HepG2 (cell line): Measurements from ENCODE around the gene INTS14. TPM values are rescaled to one million over a fixed set of nuclear protein-coding genes. Genes with fewer than 3 reads are reported as not detected.
A peak's percentile ranks its signal among the peaks of the same experiment; 100 is the strongest.

ENCODE experiments used
- AGO2 ChIP-seq: fragments of 200-400 bp; formaldehyde crosslinking; optimal IDR thresholded peaks from 2 replicates; pipeline ENCODE3; 2017; ENCODE audit warnings: mild to moderate bottlenecking, low read depth, low read length, moderate library complexity
- AHR ChIP-seq: IDR thresholded peaks from 2 replicates; pipeline ENCODE4 v1.6.1; 2018; ENCODE audit warnings: missing genetic modification reagents, missing compliant biosample characterization
- FOXM1 ChIP-seq: sonication (generic); formaldehyde crosslinking; IDR thresholded peaks from 2 replicates; pipeline ENCODE4 v1.5.0; 2020; ENCODE audit warnings: missing genetic modification reagents
- HNF4A ChIP-seq: sonication (generic); formaldehyde crosslinking; IDR thresholded peaks from 2 replicates; pipeline ENCODE4 v1.4.0; 2020; ENCODE audit warnings: missing genetic modification reagents
- HOXA5 ChIP-seq: sonication (generic); formaldehyde crosslinking; IDR thresholded peaks from 2 replicates; pipeline ENCODE4 v1.4.0; 2020; ENCODE audit warnings: missing genetic modification reagents
- IRX3 ChIP-seq: sonication (generic); formaldehyde crosslinking; IDR thresholded peaks from 2 replicates; pipeline ENCODE4 v1.8.1; 2023; ENCODE audit warnings: mild to moderate bottlenecking, low read depth, missing genetic modification reagents, borderline replicate concordance
- KLF6 ChIP-seq: IDR thresholded peaks from 2 replicates; pipeline ENCODE4 v1.8.0; 2016; ENCODE audit warnings: missing biosample characterization, missing genetic modification reagents
- NAIF1 ChIP-seq: sonication (generic); formaldehyde crosslinking; IDR thresholded peaks from 2 replicates; pipeline ENCODE4 v1.5.0; 2020; ENCODE audit warnings: mild to moderate bottlenecking, missing genetic modification reagents, borderline replicate concordance
- RFX3 ChIP-seq: IDR thresholded peaks from 2 replicates; pipeline ENCODE4 v1.6.1; 2016; ENCODE audit warnings: missing biosample characterization, missing genetic modification reagents
- SRSF9 ChIP-seq: fragments of 200-400 bp; formaldehyde crosslinking; IDR thresholded peaks from 2 replicates; pipeline ENCODE4 v1.6.1; 2018; ENCODE audit warnings: borderline replicate concordance, mild to moderate bottlenecking, low read depth, low read length; ENCODE audit not compliant: insufficient read depth, poor library complexity, severe bottlenecking
- ZBTB1 ChIP-seq: sonication (generic); formaldehyde crosslinking; IDR thresholded peaks from 2 replicates; pipeline ENCODE4 v1.4.0; 2020; ENCODE audit warnings: missing genetic modification reagents, borderline replicate concordance
- ZBTB8A ChIP-seq: sonication (generic); formaldehyde crosslinking; IDR thresholded peaks from 2 replicates; pipeline ENCODE4 v1.4.0; 2020; ENCODE audit warnings: mild to moderate bottlenecking, low read depth, missing genetic modification reagents, borderline replicate concordance
- ZFP36L1 ChIP-seq: sonication (generic); formaldehyde crosslinking; IDR thresholded peaks from 2 replicates; pipeline ENCODE4 v1.8.0; 2022; ENCODE audit warnings: mild to moderate bottlenecking, missing genetic modification reagents, moderate library complexity
- ZKSCAN8 ChIP-seq: IDR thresholded peaks from 2 replicates; pipeline ENCODE4 v1.6.1; 2016; ENCODE audit warnings: borderline replicate concordance, missing genetic modification reagents, missing compliant biosample characterization
- ZNF260 ChIP-seq: sonication (generic); formaldehyde crosslinking; IDR thresholded peaks from 2 replicates; pipeline ENCODE4 v1.4.0; 2020; ENCODE audit warnings: missing genetic modification reagents, low read depth, mild to moderate bottlenecking, borderline replicate concordance
- ZNF33B ChIP-seq: sonication (generic); formaldehyde crosslinking; IDR thresholded peaks from 2 replicates; pipeline ENCODE4 v1.5.1; 2020; ENCODE audit warnings: mild to moderate bottlenecking, missing genetic modification reagents
- polyA plus RNA-seq, 8 experiments: library from polyadenylated mRNA; depleted of rRNA in 3 of 8; stranded (reverse) in 7 of 8; unstranded in 1 of 8; fragments of >200 nt; fragmentation: Illumina TruSeq in 4 of 8; extraction: Trizol in 4 of 8; gene quantifications; 2 replicates each; pipeline versions ENCODE4 v1.2.1 to v1.2.3, GENCODE V29; 2011 to 2016; ENCODE audit warnings: low read depth in 4 of 8, missing spikeins in 1 of 8, mixed read lengths in 1 of 8; ENCODE audit not compliant: insufficient read depth in 1 of 8
- total RNA-seq, 5 experiments: library from RNA; depleted of rRNA; stranded (reverse); fragments of >200 nt; fragmentation: Illumina TruSeq; extraction: Trizol; gene quantifications; 2 replicates each; pipeline ENCODE4 v1.2.3, GENCODE V29; 2016; ENCODE audit warnings: low read depth in 1 of 5
- TF ChIP-seq, protein P1 (sequence below): sonication (generic); formaldehyde crosslinking; IDR thresholded peaks from 2 replicates; pipeline ENCODE4 v1.5.0; 2020; ENCODE audit warnings: mild to moderate bottlenecking, missing genetic modification reagents, borderline replicate concordance
- TF ChIP-seq, protein P2 (sequence below): sonication (generic); formaldehyde crosslinking; conservative IDR thresholded peaks from 2 replicates; pipeline ENCODE4 v1.4.0; 2020; ENCODE audit warnings: missing genetic modification reagents
- TF ChIP-seq, protein P3 (sequence below): sonication (generic); formaldehyde crosslinking; IDR thresholded peaks from 2 replicates; pipeline ENCODE4 v1.8.0; 2022; ENCODE audit warnings: mild to moderate bottlenecking, missing genetic modification reagents, borderline replicate concordance
- TF ChIP-seq, protein P4 (sequence below): sonication (generic); formaldehyde crosslinking; IDR thresholded peaks from 2 replicates; pipeline ENCODE4 v1.4.0; 2020; ENCODE audit warnings: mild to moderate bottlenecking, missing genetic modification reagents
- TF ChIP-seq, protein P5 (sequence below): sonication (generic); IDR thresholded peaks from 2 replicates; pipeline ENCODE4 v1.6.1; 2016; ENCODE audit warnings: low read depth, borderline replicate concordance

Gene INTS14
- total and polyA plus RNA-seq, 2 of the 13 experiments (the other 11 are each of a cell fraction or from before 2014, with no cell fraction given), result 41.4 to 52.0 TPM

DNA sequence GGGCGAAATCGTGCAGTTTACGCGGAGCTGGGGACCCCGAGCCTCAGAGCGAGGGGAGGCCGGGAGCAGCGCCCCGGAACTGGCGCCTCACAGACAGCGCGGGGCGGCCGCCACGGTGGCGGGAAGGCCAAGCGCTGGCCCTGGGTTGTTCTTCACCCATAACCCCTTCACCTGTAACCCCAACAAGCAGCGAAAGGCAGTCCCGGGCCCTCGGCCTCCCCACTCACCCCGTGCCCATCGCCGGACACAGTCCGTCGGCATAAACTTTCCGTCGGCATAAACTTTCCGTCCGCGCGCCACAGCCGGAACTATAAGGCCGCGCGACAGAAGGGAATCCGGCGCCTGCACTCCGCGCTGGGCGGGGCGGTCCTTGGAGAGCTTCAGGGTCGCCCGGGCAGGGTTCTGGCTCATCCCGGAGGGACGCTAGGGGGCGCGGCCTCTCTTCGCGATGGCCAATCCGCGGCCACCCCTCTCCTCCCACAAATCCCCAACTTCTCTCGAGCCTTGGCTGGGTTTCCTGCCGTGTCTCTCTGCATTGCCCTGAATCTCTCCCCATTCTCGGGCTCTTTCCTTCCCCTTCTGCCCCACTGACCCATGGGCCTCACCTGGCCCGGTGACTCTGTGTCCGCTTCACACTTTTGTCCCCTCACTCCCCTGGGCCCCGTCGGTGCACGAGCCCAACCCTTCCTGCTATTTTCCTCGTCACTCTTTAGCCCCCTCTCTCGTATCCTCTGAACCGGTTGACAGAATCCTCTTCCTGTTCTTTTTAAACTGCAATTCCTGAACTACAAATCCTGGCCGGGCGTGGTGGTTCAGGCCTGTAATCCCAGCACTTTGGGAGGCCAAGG lies at the start of gene INTS14 (continued):
- TF ChIP-seq, protein P1, sequence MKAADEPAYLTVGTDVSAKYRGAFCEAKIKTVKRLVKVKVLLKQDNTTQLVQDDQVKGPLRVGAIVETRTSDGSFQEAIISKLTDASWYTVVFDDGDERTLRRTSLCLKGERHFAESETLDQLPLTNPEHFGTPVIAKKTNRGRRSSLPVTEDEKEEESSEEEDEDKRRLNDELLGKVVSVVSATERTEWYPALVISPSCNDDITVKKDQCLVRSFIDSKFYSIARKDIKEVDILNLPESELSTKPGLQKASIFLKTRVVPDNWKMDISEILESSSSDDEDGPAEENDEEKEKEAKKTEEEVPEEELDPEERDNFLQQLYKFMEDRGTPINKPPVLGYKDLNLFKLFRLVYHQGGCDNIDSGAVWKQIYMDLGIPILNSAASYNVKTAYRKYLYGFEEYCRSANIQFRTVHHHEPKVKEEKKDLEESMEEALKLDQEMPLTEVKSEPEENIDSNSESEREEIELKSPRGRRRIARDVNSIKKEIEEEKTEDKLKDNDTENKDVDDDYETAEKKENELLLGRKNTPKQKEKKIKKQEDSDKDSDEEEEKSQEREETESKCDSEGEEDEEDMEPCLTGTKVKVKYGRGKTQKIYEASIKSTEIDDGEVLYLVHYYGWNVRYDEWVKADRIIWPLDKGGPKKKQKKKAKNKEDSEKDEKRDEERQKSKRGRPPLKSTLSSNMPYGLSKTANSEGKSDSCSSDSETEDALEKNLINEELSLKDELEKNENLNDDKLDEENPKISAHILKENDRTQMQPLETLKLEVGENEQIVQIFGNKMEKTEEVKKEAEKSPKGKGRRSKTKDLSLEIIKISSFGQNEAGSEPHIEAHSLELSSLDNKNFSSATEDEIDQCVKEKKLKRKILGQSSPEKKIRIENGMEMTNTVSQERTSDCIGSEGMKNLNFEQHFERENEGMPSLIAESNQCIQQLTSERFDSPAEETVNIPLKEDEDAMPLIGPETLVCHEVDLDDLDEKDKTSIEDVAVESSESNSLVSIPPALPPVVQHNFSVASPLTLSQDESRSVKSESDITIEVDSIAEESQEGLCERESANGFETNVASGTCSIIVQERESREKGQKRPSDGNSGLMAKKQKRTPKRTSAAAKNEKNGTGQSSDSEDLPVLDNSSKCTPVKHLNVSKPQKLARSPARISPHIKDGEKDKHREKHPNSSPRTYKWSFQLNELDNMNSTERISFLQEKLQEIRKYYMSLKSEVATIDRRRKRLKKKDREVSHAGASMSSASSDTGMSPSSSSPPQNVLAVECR (CRISPR knock-in tag), result peak; percentile 91
- TF ChIP-seq AHR (CRISPR knock-in tag) (peak; percentile 96), ZKSCAN8 (CRISPR knock-in tag) (peak; percentile 87; the same call in 1 of the 2 replicates), ZBTB1 (CRISPR knock-in tag) (0 out of 2 replicates have a peak, but pooled peaks have one; percentile 19), KLF6 (CRISPR knock-in tag) (peak; percentile 90; the same call in 1 of the 2 replicates), RFX3 (CRISPR knock-in tag) (peak; percentile 24; the same call in 1 of the 2 replicates), ZBTB8A (CRISPR knock-in tag) (peak; percentile 80; the same call in 1 of the 2 replicates), NAIF1 (CRISPR knock-in tag) (no peak), ZNF260 (no peak), ZFP36L1 (CRISPR knock-in tag) (peak; percentile 95), IRX3 (CRISPR knock-in tag) (peak; percentile 81; the same call in 1 of the 2 replicates), HOXA5 (CRISPR knock-in tag) (no peak), FOXM1 (CRISPR knock-in tag) (no peak), AGO2 (peak; percentile 83), ZNF33B (CRISPR knock-in tag) (no peak), HNF4A (peak; percentile 61), SRSF9 (no peak)
- TF ChIP-seq, protein P2, sequence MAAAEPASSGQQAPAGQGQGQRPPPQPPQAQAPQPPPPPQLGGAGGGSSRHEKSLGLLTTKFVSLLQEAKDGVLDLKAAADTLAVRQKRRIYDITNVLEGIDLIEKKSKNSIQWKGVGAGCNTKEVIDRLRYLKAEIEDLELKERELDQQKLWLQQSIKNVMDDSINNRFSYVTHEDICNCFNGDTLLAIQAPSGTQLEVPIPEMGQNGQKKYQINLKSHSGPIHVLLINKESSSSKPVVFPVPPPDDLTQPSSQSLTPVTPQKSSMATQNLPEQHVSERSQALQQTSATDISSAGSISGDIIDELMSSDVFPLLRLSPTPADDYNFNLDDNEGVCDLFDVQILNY (CRISPR knock-in tag), result peak; percentile 79; the same call in 1 of the 2 replicates
- TF ChIP-seq, protein P3, sequence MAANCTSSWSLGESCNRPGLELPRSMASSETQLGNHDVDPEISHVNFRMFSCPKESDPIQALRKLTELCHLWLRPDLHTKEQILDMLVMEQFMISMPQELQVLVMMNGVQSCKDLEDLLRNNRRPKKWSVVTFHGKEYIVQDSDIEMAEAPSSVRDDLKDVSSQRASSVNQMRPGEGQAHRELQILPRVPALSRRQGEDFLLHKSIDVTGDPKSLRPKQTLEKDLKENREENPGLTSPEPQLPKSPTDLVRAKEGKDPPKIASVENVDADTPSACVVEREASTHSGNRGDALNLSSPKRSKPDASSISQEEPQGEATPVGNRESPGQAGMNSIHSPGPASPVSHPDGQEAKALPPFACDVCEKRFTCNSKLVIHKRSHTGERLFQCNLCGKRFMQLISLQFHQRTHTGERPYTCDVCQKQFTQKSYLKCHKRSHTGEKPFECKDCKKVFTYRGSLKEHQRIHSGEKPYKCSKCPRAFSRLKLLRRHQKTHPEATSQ, result peak; percentile 96; the same call in 1 of the 2 replicates
- TF ChIP-seq, protein P4, sequence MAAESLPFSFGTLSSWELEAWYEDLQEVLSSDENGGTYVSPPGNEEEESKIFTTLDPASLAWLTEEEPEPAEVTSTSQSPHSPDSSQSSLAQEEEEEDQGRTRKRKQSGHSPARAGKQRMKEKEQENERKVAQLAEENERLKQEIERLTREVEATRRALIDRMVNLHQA (CRISPR knock-in tag), result no peak; the same call in 1 of the 2 replicates
- TF ChIP-seq, protein P5, sequence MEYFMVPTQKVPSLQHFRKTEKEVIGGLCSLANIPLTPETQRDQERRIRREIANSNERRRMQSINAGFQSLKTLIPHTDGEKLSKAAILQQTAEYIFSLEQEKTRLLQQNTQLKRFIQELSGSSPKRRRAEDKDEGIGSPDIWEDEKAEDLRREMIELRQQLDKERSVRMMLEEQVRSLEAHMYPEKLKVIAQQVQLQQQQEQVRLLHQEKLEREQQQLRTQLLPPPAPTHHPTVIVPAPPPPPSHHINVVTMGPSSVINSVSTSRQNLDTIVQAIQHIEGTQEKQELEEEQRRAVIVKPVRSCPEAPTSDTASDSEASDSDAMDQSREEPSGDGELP, result peak; percentile 53; the same call in 1 of the 2 replicates
